HuH-7 (cell line): ENCODE data around the gene ZCCHC9.
A peak's percentile ranks its signal among the peaks of the same experiment; 100 is the strongest.
"Not testable (repeated sequence)": the region's sequence is repeated elsewhere in the genome, so short reads cannot be mapped to it uniquely, and the experiment has no call there.

Source experiments
- DNase-seq: peaks from one replicate; pipeline ENCODE4 v3.0.0; 2011; ENCODE audit warnings: low spot score

Gene ZCCHC9, protein sequence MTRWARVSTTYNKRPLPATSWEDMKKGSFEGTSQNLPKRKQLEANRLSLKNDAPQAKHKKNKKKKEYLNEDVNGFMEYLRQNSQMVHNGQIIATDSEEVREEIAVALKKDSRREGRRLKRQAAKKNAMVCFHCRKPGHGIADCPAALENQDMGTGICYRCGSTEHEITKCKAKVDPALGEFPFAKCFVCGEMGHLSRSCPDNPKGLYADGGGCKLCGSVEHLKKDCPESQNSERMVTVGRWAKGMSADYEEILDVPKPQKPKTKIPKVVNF

DNA sequence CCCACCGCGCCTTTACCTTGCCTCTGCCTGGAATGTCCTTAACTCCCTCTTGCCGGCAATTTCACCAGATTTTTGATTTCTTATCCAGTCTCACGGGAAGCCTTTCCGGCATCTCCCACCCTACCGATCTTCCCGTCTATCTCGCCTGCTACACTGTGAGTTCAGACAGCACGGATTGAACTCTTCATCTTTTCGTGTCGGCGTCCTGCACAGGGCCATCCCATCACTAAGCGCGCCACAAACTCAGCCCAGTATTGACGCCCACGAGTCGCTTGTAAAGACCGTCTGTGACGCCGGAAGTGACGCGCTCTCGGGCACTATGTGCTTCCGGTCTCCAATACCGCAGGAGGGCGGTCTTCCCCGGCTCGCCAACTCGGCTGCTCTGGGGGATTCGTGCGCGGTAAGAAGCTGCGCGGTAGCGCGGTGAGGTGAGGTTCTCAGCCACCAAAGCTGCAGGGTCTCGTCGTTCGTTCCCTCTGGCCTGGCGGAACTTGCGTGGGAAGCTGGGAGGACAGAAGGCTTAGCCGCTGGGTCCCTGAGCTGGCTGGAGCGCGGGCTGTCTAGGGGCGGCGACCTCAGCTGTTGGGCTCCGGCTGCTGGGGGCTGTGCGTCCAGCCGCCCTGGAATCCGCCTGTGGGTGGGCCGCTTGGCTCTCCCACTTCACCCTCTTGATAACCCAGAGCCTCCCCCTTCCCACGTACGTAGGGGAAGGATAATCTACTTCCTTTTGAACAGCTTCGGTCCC, at the start of gene ZCCHC9:
TSS of gene ZCCHC9 (plus strand) at position 317 of the 745 bp plus-strand sequence. CDS start 3,171 bp downstream, outside the sequence.
- DNase-seq = peak; percentile 80

DNA sequence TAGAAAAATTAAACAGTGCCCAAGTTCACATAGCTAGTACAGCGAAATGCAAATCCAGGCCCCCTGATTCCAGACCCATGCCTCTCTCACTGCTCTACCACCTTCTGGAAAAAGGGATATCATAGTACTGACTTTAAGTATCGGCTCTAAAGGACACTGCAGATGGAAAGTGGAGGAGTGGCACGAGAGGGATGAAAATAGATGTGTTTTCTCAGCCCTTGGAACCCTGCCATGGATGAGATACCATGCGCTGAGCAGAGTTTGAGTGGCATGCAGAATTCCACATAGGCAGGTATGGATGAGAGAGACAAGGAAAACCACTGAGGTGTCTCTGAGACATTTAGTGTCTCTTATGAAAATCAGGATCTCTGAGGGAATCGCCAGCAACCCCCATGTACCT, 49.5 kb upstream of the ZCCHC9 start:
- DNase-seq = no peak

DNA sequence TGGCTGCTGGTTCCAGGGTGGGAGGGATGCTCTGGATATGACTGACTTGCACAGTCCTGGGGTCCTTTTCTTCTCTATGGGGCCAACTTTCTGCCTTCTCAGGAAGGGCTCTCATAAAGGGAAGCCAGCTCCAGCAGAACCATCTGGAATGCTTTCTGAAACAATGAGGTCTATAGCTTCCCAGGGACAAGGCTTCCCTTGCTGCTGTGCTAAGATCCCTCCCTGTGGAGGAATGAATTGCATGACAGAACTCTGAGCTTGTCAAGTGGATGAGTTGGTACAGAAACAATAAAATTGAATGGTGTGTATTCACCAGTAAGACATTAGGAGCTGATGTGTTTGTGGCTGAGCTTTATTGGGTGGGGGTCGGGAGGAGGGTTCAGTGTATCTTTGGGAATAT, 48.5 kb upstream of the ZCCHC9 start:
- no peak for DNase-seq

- DNase-seq = no peak
Observed at GRCh38 chr5:81253875-81254274, 47.5 kb upstream of the ZCCHC9 start.

- DNase-seq = no peak
Observed at GRCh38 chr5:81254886-81255559, 46.4 kb upstream of the ZCCHC9 start.

- DNase-seq = no peak
Observed at GRCh38 chr5:81256766-81257165, 44.6 kb upstream of the ZCCHC9 start.

DNA sequence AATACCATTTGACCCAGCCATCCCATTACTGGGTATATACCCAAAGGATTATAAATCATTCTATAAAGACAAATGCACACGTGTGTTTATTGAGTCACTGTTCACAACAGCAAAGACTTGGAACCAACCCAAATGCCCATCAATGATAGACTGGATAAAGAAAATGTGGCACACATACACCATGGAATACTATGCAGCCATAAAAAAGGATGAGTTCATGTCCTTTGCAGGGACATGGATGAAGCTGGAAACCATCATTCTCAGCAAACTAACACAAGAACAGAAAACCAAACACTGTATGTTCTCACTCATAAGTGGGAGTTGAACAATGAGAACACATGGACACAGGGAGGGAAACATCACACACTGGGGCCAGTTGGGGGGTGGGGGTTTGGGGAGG, 38.6 kb upstream of the ZCCHC9 start:
- DNase-seq = not testable (repeated sequence)

- no peak for DNase-seq
Observed at GRCh38 chr5:81265101-81265500, 36.3 kb upstream of the ZCCHC9 start.

- no peak for DNase-seq
Observed at GRCh38 chr5:81268521-81269196, 32.7 kb upstream of the ZCCHC9 start.

GRCh38 chr5:81269751-81270393, 31.5 kb upstream of the ZCCHC9 start:
- DNase-seq = no peak

DNA sequence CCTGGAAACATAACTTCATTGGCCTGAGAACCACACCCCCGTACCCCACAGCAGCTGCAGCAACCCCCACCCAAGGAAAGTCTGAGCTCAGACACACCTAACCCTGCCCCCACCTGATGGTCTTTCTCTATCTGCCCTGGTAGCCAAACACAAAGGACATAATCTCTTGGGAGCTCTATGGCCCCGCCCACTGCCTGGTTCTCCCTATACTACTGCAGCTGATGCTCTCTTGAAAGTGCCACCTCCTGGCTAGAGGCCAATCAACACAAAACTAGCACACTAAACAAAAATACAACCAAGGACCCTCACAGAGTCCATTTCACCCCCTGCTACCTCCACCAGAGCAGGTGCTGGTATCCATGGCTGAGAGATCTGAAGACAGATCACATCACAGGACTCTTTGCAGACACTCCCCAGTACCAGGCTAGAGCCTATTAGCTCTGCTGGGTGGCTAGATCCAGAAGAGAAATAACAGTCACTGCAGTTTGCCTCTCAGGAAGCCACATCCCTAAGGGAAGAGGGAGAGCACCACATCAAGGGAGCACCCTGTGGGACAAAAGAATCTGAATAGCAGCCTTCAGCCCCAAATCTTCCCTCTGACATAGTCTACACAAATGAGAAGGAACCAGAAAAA, 30.9 kb upstream of the ZCCHC9 start:
- not testable (repeated sequence) for DNase-seq

- no peak for DNase-seq
Observed at GRCh38 chr5:81283976-81284375, 17.4 kb upstream of the ZCCHC9 start.

- DNase-seq = no peak
Observed at GRCh38 chr5:81286059-81286617, 15.2 kb upstream of the ZCCHC9 start.

DNA sequence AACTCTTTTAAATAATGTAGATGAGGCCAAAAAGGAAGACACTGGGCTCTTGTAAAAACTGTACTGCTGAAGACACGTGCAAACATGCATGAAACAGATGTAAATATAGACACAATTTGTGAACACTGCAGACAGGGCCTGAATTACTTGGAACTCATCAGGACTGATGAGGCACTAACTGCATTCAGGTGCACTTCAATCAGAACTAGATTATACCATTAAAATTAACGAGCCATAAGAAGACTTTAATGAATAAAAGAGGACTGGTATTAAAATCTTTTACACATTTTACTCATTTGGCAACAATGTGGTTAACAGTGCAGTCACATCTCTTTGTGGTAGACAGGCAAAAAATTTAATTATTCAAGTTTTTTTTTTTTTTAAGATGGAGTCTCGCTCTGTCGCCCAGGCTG, 13.4 kb upstream of the ZCCHC9 start:
- no peak for DNase-seq

- DNase-seq = no peak
Observed at GRCh38 chr5:81290146-81290545, 11.2 kb upstream of the ZCCHC9 start.

GRCh38 chr5:81292130-81292529, 9.3 kb upstream of the ZCCHC9 start:
- DNase-seq = no peak

GRCh38 chr5:81294021-81294420, 7.4 kb upstream of the ZCCHC9 start:
- not testable (repeated sequence) for DNase-seq

- DNase-seq = no peak
Observed at GRCh38 chr5:81297531-81297930, 3.9 kb upstream of the ZCCHC9 start.

GRCh38 chr5:81300921-81301270, 491 bp upstream of the ZCCHC9 start:
- DNase-seq = no peak

DNA sequence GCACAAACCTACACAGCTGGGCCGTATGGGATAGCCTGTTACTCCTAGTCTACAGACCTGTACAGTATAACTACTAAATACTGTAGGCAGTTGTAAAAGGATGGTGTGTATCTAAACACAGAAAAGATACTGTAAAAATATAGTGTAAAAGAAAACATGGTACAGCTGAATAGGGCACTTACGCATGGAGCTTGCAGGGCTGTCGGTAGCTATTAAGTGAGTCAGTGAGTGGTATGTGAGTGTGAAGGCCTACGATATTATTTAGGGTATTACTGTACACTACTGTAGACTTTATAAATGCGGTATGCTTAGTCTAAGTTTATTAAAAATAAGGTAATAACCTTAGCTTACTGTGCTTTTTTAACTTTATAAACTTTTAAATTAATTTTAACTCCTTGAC, 1.2 kb downstream of the ZCCHC9 start:
- DNase-seq = no peak

- no peak for DNase-seq
Observed at GRCh38 chr5:81303563-81303962, 2.2 kb downstream of the ZCCHC9 start.
